GM19043 (cell line): ENCODE measurements around the gene C17orf50.

Experiments
- ATAC-seq: cut with Tn5 transposase; IDR thresholded peaks from one replicate; pipeline ENCODE4 v1.9.1; 2021; ENCODE audit warnings: low read depth; ENCODE audit not compliant: unreplicated experiment

The C17orf50 gene

DNA sequence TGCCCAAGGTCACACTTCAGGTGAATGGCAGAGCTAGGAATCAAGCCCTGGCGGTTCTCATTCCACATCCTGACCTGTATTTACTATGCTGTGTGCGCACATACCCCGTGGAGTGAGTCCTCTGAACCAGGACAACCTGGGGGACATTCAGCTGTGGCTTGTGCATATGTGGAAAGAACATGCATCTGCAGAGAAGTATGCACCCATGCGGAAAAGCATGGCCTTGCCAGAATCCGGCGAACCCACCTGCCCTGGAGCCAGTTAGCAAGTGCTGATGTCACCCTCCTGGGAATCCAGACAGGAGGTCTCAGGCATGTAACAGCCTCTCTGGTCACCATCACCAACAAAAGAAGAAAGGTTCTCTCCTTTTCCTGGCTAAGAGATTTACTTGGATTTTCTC lies 27.3 kb upstream of the C17orf50 start:
- ATAC-seq, result no peak

GRCh38 chr17:35734396-35734795 lies 26.3 kb upstream of the C17orf50 start:
- no peak for ATAC-seq

DNA sequence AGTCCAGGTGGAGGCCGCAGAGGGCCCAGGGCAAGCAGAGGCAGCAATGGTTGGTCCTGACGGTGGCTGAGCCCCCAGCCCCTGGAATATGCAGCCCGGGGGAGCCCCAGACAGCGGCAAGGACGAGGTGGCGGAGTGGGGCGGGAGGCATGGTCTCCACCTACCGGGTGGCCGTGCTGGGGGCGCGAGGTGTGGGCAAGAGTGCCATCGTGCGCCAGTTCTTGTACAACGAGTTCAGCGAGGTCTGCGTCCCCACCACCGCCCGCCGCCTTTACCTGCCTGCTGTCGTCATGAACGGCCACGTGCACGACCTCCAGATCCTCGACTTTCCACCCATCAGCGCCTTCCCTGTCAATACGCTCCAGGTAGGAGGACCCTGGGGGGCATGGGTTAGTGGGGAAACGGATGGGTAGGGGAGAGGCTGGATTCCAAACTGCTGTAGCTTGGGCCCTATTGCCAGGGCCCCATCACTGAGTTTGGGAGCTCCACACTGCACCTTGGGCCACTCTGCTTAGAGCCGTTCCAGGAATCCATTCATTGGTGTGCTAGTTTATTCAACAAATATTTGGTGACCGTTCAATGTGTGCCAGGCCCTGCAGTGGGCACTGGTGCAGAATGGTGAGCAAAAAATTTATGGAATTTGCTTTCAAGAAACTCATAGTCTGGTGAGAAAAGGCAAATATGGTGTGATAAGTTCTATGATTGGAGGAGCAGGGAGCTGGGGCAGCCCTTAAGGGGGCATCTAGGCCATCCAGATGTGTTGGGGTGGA lies 25.5 kb upstream of the C17orf50 start:
- ATAC-seq, result no peak

DNA sequence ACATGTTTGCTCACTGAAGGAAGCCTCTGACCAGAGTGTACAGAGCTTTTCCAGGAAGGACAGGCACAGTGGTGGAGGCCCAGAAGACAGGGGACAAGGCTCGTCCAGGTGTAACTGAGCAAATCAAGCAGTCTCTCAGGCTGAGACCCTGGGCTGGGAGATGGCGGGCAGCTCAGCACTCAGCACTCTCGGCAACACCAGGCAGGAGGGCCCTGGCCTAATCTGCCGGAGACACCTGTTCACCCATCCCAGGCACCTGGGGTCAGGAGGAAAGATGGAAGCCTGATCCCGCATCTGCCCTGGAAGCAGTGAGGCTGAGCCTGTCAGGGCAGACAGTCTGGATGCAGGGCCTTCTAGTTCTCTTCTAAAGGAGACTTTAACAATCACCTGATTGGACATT lies 24.5 kb upstream of the C17orf50 start:
- no peak for ATAC-seq

DNA sequence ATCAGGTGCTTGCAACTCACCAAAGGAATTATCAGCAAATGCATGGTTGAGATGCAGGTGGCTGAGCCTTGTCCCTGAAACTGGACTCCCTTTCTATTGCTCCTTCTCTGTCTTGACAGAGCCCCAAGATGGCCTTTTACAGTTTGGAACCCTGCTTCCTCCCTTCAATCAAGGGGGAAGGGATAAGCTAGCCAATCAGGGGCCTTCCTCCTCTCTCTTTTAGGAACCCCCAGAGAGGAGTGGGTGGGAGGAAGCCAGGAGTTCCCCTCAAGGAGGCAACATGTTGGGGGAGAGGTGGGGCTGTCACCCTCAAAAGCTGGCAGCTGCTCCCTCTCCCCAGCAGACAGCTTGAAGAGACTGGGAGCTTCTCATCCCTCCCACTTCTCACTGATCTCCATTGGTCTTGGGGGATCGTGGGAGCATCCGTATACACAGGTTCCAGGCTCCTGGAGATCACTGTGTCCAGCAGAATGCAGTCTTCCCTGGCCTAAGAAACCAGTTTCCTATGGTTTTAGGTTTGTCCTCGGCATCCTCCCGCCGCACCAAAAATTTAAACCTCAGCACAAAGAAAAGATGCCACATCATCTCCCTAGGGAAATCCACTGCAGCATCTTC lies 22.1 kb upstream of the C17orf50 start:
- ATAC-seq, result no peak

DNA sequence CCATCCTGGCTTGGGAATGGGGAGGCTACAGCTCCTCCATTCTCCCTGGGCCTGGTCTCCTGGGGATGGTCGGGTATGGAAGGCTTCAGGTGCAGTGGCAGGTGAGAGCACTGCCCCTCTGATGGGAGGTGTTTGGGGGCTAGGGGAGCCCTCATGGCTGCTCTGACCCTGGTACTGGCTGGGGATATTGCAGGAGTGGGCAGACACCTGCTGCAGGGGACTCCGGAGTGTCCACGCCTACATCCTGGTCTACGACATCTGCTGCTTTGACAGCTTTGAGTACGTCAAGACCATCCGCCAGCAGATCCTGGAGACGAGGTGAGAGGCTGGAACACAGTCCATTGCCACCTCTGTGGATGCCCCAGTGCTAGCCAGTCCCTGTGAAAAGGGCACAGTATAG lies 20.5 kb upstream of the C17orf50 start:
- no peak for ATAC-seq

DNA sequence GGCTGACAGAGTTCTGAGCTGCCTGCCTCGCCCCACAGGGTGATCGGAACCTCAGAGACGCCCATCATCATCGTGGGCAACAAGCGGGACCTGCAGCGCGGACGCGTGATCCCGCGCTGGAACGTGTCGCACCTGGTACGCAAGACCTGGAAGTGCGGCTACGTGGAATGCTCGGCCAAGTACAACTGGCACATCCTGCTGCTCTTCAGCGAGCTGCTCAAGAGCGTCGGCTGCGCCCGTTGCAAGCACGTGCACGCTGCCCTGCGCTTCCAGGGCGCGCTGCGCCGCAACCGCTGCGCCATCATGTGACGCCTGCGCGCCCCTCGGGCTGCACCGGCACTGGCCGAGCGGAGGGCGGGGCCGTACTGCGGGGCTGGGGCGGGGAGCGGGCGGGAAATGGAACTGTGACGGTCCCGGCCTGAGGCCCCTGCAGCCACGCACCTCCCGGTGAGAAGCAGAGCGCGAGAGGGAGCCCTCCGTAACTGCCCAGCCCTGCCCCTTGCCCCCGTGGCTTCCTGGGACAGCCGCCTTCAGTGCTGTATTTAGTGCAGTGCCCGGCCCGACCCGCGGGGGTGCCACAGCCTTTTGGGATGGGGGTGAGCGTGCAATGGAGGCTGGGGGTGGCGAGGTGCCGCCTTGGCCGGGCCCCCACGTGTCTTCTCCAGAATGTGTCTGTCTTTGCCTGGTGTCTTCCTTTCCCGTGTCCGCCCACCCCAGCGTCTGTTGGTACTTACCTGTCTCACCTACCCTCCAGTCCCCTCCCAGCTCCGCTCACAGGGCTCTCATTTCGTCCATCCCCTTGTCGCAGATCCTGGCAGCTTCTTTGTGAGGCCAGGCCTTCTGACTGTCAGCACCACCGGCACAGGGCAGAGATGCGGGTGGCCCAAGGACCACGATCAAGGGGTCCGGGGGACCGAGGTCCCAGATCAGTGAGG lies 19.4 kb upstream of the C17orf50 start:
- ATAC-seq, result no peak

DNA sequence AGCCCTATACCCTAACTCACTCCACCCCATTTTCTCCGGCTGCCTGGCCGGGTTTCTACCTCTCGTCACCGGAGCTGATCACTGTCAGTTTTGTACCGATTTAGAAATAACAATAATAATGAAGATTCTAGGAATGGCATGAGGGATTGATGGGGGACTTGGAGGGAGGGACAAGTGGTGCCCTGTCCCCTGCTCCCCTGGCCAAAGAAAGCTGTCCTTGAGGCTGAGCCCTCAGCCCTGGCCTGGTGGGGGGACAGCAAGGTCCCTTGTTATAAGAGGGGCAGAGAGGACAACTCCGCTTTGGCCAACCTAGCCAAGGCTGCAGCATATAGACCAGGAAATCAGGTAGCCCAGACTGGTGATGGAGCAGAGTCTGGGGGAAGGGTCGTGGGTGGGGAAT lies 18.2 kb upstream of the C17orf50 start:
- no peak for ATAC-seq

GRCh38 chr17:35742896-35743477 lies 17.7 kb upstream of the C17orf50 start:
- ATAC-seq, result no peak

DNA sequence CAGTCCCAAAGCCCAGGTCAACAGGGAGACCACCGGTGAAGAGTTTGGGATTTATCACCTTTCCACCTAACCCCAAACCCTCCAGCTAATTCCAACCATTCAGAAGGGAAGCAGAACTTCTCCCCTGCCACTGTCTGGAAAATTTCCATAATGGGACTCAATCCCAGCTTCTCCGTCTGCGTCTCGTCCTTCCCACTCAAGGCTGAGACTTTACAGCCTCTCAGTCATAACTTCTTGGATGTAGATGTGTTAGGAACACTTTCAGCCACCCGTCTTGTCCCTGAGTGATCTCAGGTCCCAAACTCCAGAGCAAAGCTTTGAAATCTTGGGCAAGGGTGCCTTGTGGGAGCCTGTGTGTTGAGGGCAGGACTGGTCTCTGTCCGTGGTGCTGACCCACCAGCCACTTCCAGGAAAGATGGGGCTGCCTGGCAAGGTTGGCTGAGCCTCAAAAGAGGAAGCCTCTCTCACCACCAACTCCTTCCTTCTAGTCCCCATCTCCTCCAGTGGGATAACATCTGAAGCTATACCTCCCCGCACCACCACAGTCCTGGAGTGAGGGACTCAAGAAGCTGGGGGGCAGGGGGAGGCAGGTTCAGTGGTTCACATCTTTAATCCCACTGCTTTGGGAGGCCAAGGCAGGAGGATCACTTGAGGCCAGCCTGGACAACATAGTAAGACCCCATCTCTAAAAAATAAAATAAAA lies 16.9 kb upstream of the C17orf50 start:
- ATAC-seq, result no peak

GRCh38 chr17:35744830-35745229 lies 15.9 kb upstream of the C17orf50 start:
- no peak for ATAC-seq

GRCh38 chr17:35745246-35745645 lies 15.4 kb upstream of the C17orf50 start:
- ATAC-seq, result no peak

DNA sequence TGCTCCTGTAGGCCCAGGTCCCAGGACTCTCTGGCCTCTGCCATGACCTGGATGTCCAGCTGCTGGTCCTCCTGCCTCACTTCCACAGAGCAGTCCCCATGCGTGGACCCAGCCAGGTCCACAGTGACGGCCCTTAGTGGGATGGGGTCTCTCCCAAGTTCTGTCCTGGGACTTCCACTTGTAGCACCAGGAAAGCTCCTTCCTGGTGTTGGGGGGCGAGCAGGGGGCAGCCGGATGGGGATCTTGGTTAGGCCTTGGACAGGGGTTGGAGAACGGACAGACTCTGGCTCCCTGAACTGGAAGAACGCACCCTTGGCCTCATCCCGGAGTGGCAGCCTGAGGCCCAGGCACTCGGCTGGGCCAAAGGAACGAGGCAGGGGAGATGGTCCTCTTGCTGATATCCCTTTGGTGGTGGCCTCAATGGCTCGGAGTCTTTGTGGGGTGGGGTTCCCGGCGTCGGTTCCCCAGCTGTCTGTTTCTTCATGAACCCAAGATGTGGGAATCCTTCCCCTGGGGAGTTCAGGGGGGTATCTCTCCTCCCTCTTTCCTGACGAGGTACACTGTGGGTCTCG lies 14.9 kb upstream of the C17orf50 start:
- ATAC-seq, result no peak

- ATAC-seq, result no peak
These were observed 13.1 kb upstream of the C17orf50 start for GRCh38 chr17:35747540-35748017.

DNA sequence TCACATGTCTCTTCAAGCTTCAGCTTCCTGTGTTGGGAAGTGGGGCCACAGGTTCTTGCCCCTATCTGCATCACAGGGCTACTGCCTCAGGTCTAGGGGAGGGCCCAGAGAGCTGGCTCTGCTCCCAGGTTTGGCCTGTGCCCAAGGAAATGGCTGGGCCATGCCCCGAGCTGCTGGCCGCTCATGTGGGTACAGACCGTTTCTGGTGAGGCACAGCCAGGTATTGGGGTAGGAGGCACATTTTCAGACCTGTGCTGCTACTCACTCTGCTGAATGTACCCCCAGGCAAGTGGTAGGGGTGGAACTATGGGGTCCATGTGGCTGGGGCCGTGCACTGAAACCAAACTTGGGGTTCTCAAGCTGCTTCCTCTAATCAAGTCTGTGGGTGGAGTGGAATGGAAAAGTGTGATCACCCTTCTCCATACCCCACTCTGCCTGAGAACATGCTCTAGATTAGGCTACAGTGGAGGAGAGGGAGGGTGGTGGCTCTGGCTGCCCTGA lies 12.3 kb upstream of the C17orf50 start:
- no peak for ATAC-seq

GRCh38 chr17:35748979-35749378 lies 11.7 kb upstream of the C17orf50 start:
- ATAC-seq, result no peak

- no peak for ATAC-seq
These were observed 10.9 kb upstream of the C17orf50 start for GRCh38 chr17:35749560-35750412.

- ATAC-seq, result no peak
These were observed 9.9 kb upstream of the C17orf50 start for GRCh38 chr17:35750526-35751395.
